SH-SY5Y (cell line): ENCODE data around the gene GOLPH3.

Experiments used
- GATA2 ChIP-seq: IDR thresholded peaks from 2 replicates; pipeline ENCODE4 v1.6.1; 2011; ENCODE audit warnings: mild to moderate bottlenecking, low read depth, low read length
- GATA3 ChIP-seq: IDR thresholded peaks from 2 replicates; pipeline ENCODE4 v1.6.1; 2011; ENCODE audit warnings: low read depth, mild to moderate bottlenecking, low read length, moderate library complexity

GOLPH3 gene

GRCh38 chr5:32174011-32174870, at the start of gene GOLPH3:
GOLPH3 (minus strand) TSS chr5:32174319; CDS start chr5:32174034, 285 bp downstream.
- no peak for TF ChIP-seq GATA3
- TF ChIP-seq GATA2 = no peak

DNA sequence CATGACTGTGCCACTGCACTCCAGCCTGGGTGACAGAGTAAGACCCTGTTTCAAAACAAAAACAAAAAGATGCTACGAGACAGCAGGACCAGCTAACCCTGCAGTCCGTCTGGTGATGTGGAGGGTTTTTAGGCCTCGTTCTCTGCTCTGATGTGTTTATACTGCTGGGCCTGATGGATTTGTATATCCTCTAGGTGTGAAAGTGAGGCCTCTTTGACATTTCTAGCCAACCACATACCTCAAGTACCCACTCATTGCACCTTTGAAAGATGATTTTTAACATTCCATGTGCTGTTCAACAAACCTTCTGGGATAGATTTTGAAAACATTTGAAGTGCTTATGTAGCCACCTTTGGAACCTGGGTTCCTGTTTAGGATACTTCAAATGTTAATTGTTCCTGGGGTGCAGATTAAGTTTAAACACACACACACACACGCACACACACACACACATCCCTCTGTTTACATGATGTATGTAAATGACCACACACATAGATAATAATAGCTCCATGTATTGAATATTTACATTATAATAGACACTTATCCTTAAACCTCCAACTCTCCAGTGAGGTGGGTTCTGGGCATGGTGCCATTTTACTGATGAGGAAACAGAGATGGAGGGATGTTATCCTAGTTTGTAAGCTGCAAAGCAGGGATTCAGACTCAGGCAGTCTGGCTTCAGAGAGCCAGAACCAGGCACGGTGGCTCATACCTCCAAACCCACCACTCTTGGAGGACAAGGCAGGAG, 48.8 kb upstream of the GOLPH3 start:
- no peak for TF ChIP-seq GATA3
- no peak for TF ChIP-seq GATA2

DNA sequence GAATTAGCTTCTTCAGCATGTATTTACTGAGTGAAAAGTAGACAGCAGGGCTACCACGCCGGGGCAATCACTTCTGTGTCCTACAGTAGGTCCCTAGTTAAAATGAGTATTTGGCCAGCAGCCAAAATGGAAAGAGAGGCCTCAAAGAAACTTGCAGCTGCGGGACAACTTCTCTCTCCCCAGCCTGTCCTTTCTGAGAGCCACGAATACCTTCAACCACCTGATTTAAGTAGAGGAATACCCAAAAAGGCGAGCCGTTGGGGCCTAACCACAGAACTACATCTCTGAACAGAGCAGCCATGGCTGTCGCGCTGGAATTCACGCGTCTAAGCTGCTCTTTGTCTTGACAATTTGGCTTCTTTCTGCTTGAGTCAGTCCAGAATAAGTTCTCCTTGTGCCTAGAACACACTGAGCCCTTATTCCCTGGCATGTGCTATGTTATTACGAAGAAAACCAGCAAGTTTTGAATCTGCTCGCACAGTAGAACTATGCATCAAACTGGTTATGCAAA, 43.8 kb upstream of the GOLPH3 start:
- TF ChIP-seq GATA2 (no peak), GATA3 (no peak)

GRCh38 chr5:32210151-32210550, 36.0 kb upstream of the GOLPH3 start:
- TF ChIP-seq GATA2 (no peak), GATA3 (no peak)

- no peak for TF ChIP-seq GATA3
- TF ChIP-seq GATA2 = no peak
Observed at GRCh38 chr5:32207355-32207634, 33.2 kb upstream of the GOLPH3 start.

- TF ChIP-seq GATA2 = no peak
- TF ChIP-seq GATA3 = no peak
Observed at GRCh38 chr5:32206509-32207354, 32.6 kb upstream of the GOLPH3 start.

DNA sequence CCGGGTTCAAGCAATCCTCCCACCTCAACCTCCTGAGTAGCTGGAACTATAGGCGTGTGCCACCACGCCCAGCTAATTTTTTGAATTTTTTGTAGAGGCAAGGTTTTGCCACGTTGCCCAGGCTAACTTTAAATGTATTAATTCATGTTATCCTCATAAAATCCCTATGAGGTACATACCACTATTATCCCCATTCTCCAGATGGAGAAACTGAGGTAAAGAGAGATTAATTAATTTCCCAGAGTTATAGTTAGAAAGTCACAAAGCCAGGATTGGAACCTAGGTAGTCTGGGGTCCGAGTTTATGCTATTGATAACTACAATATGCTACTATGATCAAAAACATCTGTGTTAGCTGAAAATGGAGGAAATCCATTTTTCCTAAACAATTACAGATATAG, 31.9 kb upstream of the GOLPH3 start:
- TF ChIP-seq GATA3 (no peak), GATA2 (no peak)

- no peak for TF ChIP-seq GATA3
- no peak for TF ChIP-seq GATA2
Observed at GRCh38 chr5:32202394-32202793, 28.3 kb upstream of the GOLPH3 start.

- TF ChIP-seq GATA3 (no peak), GATA2 (no peak)
Observed at GRCh38 chr5:32201122-32201753, 27.1 kb upstream of the GOLPH3 start.

DNA sequence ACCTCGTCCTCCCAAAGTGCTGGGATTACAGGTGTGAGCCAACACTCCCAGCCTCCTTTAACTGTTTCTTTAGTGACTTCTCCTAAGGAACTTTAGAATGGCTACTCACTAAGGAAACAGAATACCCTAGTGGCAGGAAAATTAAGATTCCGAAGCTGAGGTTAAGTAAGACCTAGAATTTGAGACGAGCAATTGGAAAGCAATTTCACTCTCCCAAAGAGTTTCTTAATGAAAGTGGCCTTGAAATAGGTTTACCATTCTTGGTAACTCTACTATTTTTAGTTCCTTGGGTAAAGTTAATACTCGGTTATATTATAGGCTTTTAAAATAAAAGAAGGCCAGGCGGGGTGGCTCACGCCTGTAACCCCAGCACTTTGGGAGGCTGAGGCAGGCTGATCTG, 22.9 kb upstream of the GOLPH3 start:
- TF ChIP-seq GATA2 (no peak), GATA3 (no peak)

DNA sequence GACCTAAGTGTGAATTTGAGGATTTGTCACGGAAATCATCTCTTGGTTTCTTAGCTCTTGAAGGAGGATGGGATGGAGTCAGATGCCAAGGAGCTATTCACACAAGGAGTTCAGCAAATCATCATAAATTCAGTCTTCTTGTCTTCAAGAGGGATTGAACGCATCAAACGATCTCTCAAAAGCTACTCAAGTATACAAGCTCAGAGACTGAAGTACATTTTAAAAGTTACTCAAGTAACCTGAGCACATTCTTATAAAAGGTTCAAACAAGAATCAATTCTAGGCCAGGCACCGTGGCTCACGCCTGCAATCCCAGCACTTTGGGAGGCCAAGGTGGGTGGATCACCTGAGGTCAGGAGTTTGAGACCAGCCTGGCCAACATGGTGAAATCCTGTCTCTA, 21.1 kb upstream of the GOLPH3 start:
- no peak for TF ChIP-seq GATA2
- TF ChIP-seq GATA3 = no peak

- TF ChIP-seq GATA2 (no peak), GATA3 (no peak)
Observed at GRCh38 chr5:32193591-32193990, 19.5 kb upstream of the GOLPH3 start.

- no peak for TF ChIP-seq GATA3
- TF ChIP-seq GATA2 = no peak
Observed at GRCh38 chr5:32190095-32190494, 16.0 kb upstream of the GOLPH3 start.
